Spinal cord (tissue), 10 donors: ENCODE data around the gene RGPD3. TPM values are rescaled to one million over a fixed set of nuclear protein-coding genes. Genes with fewer than 3 reads are reported as not detected.
A peak's percentile ranks its signal among the peaks of the same experiment; 100 is the strongest.

Experiments used
- DNase-seq, 6 donors: peaks; one replicate each; pipeline versions ENCODE4 v3.0.0 to v3.0.0-alpha.2; 2013 to 2015; ENCODE audit warnings: low spot score in 6 of 6, low read depth in 4 of 6
- H3K27ac ChIP-seq: one replicate; pipeline ENCODE4 v1.5.1; 2013; ENCODE audit warnings: low read depth, low read length, control low read depth
- H3K27me3 ChIP-seq: one replicate; pipeline ENCODE4 v1.6.1; 2013; ENCODE audit warnings: low read length; ENCODE audit not compliant: control insufficient read depth, insufficient read depth
- H3K36me3 ChIP-seq: one replicate; pipeline ENCODE4 v1.6.1; 2013; ENCODE audit warnings: low read length; ENCODE audit not compliant: control insufficient read depth, insufficient read depth
- H3K4me1 ChIP-seq: one replicate; pipeline ENCODE4 v1.6.1; 2013; ENCODE audit warnings: low read length; ENCODE audit not compliant: control insufficient read depth, insufficient read depth
- H3K4me3 ChIP-seq: one replicate; pipeline ENCODE4 v1.5.1; 2013; ENCODE audit warnings: low read depth, low read length, control low read depth
- H3K9me3 ChIP-seq: one replicate; pipeline ENCODE4 v1.6.1; 2013; ENCODE audit warnings: low read length; ENCODE audit not compliant: control insufficient read depth, insufficient read depth
- WGBS: methylation state at CpG from one replicate; pipeline ENCODE4 v1.1.5; 2013; ENCODE audit warnings: missing lambda C conversion rate; ENCODE audit not compliant: insufficient coverage; 5-methylcytosine and 5-hydroxymethylcytosine counted together
- polyA plus RNA-seq, 2 donors: library from polyadenylated mRNA; unstranded; fragments of 120-200 nt; gene quantifications; one replicate each; pipeline ENCODE4 v1.2.1, GENCODE V29; 2013; ENCODE audit not compliant: insufficient read length in 2 of 2
- total RNA-seq, 2 donors: library from RNA; depleted of rRNA in 1 of 2; stranded (reverse); fragments of 120-200 nt in 1 of 2; fragments of >200 nt in 1 of 2; gene quantifications; one replicate each; pipeline versions ENCODE4 v1.2.3 to v1.2.4, GENCODE V29; 2013 to 2014
- donor health status: healthy.

RGPD3 gene
- total and polyA plus RNA-seq, 4 donors: 0.20 to 0.88 (median 0.42) TPM

DNA sequence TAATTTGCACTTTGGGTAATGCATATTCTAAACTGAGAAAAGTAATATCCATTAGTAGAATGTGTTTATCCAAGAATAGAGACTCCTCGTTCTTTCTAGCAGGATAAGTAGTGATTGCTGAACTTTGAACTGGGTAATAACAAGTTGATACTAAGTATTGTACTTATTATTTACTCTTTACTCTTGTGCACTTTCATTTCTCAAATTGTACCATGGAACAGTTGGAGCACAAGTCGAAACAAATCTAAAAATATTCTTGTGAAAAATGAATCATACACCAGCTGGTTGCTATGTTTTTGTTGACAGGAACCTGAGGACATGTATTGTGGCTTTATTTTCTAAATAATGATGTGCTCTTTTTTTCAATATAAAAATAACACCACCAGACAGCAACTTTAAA lies 111.9 kb downstream of the RGPD3 start:
- Histone ChIP-seq H3K9me3 (no peaks in the 10 kb centered on the region), H3K27me3 (no peaks in the 10 kb centered on the region), H3K36me3 (no peaks in the 10 kb centered on the region), H3K4me3 (no peak overlapping the region), H3K27ac (no peak overlapping the region), H3K4me1 (no peaks in the 10 kb centered on the region)
- no peak for DNase-seq
- WGBS: no CpG with 5 or more reads among the region's 2 CpGs

DNA sequence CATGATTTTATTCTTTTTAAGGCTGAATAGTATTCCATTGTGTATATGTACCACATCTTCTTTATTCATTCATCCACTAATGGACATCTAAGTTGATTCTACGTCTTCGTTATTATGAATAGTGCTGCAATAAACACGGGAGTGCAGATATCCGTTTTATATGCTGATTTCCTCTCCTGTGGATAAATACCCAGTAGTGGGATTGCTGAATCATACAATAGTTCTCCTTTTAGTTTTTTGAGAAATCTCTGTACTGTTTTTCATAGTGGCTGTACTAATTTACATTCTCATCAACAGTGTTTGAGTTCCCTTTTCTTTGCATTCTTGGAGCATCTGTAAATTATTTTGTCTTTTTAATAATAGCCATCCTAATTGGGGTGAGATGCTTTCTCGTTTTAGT lies 114.5 kb downstream of the RGPD3 start:
- WGBS: no CpG with 5 or more reads among the region's 5 CpGs
- Histone ChIP-seq H3K9me3 (no peaks in the 10 kb centered on the region), H3K36me3 (no peaks in the 10 kb centered on the region), H3K4me3 (no peak overlapping the region), H3K27me3 (no peaks in the 10 kb centered on the region), H3K27ac (no peak overlapping the region), H3K4me1 (no peaks in the 10 kb centered on the region)
- no peak for DNase-seq

DNA sequence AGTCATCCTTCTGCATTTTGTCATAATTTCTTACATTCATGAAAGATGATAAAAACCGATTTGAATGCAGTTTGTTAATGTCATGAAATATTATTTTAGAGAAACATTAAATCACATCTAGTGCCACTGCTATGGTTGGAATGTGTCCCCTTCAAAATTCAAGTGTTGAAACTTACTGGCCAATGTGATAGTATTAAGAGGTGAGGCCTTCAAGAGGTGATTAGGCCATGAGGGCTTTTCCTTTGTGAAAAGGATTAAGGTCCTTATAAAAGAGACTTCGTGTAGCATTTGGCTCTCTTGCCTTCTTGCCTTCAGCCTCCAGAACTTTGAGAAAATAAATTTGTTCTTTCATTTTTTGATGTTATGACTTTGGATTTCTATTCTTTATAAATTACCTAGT lies 117.2 kb downstream of the RGPD3 start:
- DNase-seq: no peak
- Histone ChIP-seq H3K27me3 (no peaks in the 10 kb centered on the region), H3K9me3 (no peaks in the 10 kb centered on the region), H3K36me3 (no peaks in the 10 kb centered on the region), H3K27ac (no peak overlapping the region), H3K4me1 (no peaks in the 10 kb centered on the region), H3K4me3 (no peak overlapping the region)
- no CpG with 5 or more reads among the region's 2 CpGs for WGBS

DNA sequence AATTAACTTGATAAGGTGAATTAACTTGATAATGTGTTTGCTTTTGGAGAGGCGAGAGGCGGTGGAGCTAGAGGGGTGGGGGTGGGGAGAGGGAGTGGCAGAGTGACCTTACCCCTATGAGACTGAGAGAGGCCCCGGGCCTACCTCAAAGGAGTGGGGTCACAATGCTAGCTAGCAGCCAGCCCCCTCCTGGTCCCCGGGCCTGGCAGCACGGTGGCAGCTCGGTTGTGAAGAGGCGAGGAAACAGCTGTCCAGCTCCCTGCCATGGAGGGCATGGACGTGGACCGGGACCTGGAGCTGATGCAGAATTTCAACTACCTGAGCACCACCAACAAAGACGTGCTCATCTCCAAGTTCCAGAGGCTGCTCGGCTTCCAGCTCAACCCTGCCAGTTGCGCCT lies 123.9 kb downstream of the RGPD3 start:
- no peak overlapping the region for H3K27ac ChIP-seq
- peaks cover 10% of the 10 kb centered on the region for H3K4me1 ChIP-seq
- no peak for DNase-seq
- H3K4me3 ChIP-seq: no peak overlapping the region
- no peaks in the 10 kb centered on the region for H3K27me3 ChIP-seq
- H3K36me3 ChIP-seq: no peaks in the 10 kb centered on the region
- no peaks in the 10 kb centered on the region for H3K9me3 ChIP-seq
- 96% methylated on average over 12 of the region's 12 CpGs for WGBS

DNA sequence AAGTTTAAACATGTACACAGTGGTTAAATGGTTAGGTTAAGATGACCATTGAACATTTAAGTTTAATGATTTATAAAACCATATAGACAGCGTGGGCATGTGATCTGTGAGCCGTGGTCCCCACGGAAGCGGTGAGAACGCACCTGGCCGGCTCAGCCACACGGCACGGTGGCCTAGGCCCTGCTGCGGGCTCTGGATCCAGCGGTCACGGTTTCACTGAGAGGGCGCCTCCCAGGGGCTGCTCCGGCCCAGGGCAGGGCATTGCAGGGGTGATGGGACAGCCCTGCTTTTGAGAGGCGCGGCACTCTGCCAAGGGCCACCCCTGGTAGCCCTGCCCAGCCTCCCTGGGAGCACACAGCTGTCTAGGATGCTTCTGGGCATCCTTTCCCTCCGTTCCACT lies 124.9 kb downstream of the RGPD3 start:
- Histone ChIP-seq H3K36me3 (no peaks in the 10 kb centered on the region), H3K9me3 (no peaks in the 10 kb centered on the region), H3K4me3 (no peak overlapping the region), H3K27ac (no peak overlapping the region), H3K27me3 (peaks cover 1% of the 10 kb centered on the region), H3K4me1 (peaks cover 10% of the 10 kb centered on the region)
- no peak for DNase-seq
- WGBS: 88% methylated on average over 15 of the region's 16 CpGs

DNA sequence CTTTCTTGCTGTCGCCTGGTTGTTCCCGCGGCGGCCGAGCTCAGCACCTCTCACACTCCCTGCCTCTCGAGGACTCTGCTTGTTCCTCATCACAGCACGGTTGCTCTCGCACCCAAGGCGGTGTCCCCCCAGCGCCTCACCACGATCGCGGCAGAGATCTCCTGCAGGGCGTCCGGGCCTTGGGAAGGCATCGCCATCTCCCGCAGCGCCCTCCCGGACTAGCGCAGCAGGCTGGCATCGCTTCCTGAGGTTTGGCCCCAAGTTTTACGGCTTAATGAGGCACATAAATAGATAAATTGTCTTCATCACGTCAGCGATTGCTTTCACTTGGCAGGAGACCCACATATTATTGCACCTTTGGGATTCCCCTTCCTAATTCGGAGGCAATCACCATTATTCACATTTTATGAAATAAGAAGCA lies 125.4 kb downstream of the RGPD3 start:
- H3K4me1 ChIP-seq: peaks cover 10% of the 10 kb centered on the region
- H3K27ac ChIP-seq: no peak overlapping the region
- no peaks in the 10 kb centered on the region for H3K36me3 ChIP-seq
- DNase-seq: peak in 2 of 6 donors; percentile 14 to 84
- no peaks in the 10 kb centered on the region for H3K9me3 ChIP-seq
- H3K4me3 ChIP-seq: no peak overlapping the region
- 61% methylated on average over 22 of the region's 25 CpGs for WGBS
- H3K27me3 ChIP-seq: peaks cover 3% of the 10 kb centered on the region

DNA sequence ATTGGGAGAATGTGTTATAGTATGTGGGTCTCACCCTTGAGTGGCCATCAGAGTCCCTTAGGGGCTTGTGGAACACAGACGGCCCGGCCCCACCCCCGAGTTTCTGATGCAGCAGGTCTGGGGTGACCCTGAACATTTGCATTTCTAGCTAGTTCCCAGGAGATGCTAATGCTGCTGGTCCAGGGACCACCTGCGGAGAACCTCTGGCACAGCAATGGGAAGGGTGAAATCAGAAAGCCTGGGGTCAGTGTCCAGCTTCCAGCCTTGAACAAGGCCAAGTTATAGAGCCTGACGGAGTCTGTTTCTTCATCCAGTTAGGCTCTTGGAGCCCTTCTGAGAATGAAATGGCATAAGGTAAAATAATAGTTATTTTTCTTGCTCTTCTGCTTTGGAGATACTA lies 126.5 kb downstream of the RGPD3 start:
- no peak overlapping the region for H3K4me3 ChIP-seq
- no peaks in the 10 kb centered on the region for H3K9me3 ChIP-seq
- no peak for DNase-seq
- WGBS: 86% methylated on average over 4 of the region's 5 CpGs
- no peak overlapping the region for H3K27ac ChIP-seq
- peaks cover 10% of the 10 kb centered on the region for H3K4me1 ChIP-seq
- H3K27me3 ChIP-seq: peaks cover 3% of the 10 kb centered on the region
- no peaks in the 10 kb centered on the region for H3K36me3 ChIP-seq

Other genes with a start within 250 kb of the RGPD3 start
- under 1 TPM; 0.28 to 0.40 TPM for gene CD8B2, start 19.0 kb upstream of the RGPD3 start, total RNA-seq
- under 1 TPM; 0.59 to 0.89 TPM for gene CD8B2, start 19.0 kb upstream of the RGPD3 start, polyA plus RNA-seq